HPDE6-E6E7 (cell line): Measurements from ENCODE around the gene NLRC5.

ENCODE experiments used
- DNase-seq: peaks from one replicate; pipeline ENCODE4 v3.0.0; 2011; ENCODE audit warnings: missing footprints; ENCODE audit errors: extremely low spot score

NLRC5 gene

GRCh38 chr16:57025941-57026777, 36.8 kb downstream of the NLRC5 start:
- no peak for DNase-seq

GRCh38 chr16:57026778-57027062, 37.4 kb downstream of the NLRC5 start:
- no peak for DNase-seq

GRCh38 chr16:57027067-57027466, 37.7 kb downstream of the NLRC5 start:
- DNase-seq: no peak

- peak; percentile 63 for DNase-seq
Observed at GRCh38 chr16:57028086-57028485, 38.7 kb downstream of the NLRC5 start.

GRCh38 chr16:57029161-57030160, 40.1 kb downstream of the NLRC5 start:
- DNase-seq: peak; percentile 75

- DNase-seq: no peak
Observed at GRCh38 chr16:57030346-57030902, 41.1 kb downstream of the NLRC5 start.

GRCh38 chr16:57031156-57031555, 41.8 kb downstream of the NLRC5 start:
- DNase-seq: no peak

- no peak for DNase-seq
Observed at GRCh38 chr16:57032346-57032745, 43.0 kb downstream of the NLRC5 start.

GRCh38 chr16:57032931-57033330, 43.6 kb downstream of the NLRC5 start:
- DNase-seq: no peak

GRCh38 chr16:57036315-57036714, 47.0 kb downstream of the NLRC5 start:
- no peak for DNase-seq

GRCh38 chr16:57036945-57037344, 47.6 kb downstream of the NLRC5 start:
- DNase-seq: no peak

GRCh38 chr16:57038166-57038565, 48.8 kb downstream of the NLRC5 start:
- DNase-seq: no peak

GRCh38 chr16:57039148-57039812, 49.9 kb downstream of the NLRC5 start:
- no peak for DNase-seq

- no peak for DNase-seq
Observed at GRCh38 chr16:57041182-57042156, 52.1 kb downstream of the NLRC5 start.

- peak; percentile 97 for DNase-seq
Observed at GRCh38 chr16:57042157-57043111, 53.1 kb downstream of the NLRC5 start.

- DNase-seq: no peak
Observed at GRCh38 chr16:57043248-57043647, 53.9 kb downstream of the NLRC5 start.

- DNase-seq: no peak
Observed at GRCh38 chr16:57044931-57045693, 55.8 kb downstream of the NLRC5 start.

- DNase-seq: peak; percentile 42
Observed at GRCh38 chr16:57045694-57046381, 56.5 kb downstream of the NLRC5 start.
